Vagina (tissue), 2 donors: Measurements from ENCODE around the gene YEATS4. TPM values are rescaled to one million over a fixed set of nuclear protein-coding genes. Genes with fewer than 3 reads are reported as not detected.

ENCODE experiments used
- DNase-seq, 2 donors: peaks; one replicate each; pipeline ENCODE4 v3.0.0-alpha.2; 2017; ENCODE audit errors: extremely low spot score in 2 of 2
- H3K27ac ChIP-seq: fragments of 200-600 bp; sonication (generic); one replicate; pipeline ENCODE4 v1.5.1; 2019
- H3K27me3 ChIP-seq: fragments of 200-600 bp; sonication (generic); one replicate; pipeline ENCODE4 v1.5.1; 2019
- H3K36me3 ChIP-seq, 2 donors: fragments of 200-600 bp; sonication (generic); one replicate each; pipeline ENCODE4 v1.5.1; 2017 to 2019
- H3K4me1 ChIP-seq: fragments of 200-600 bp; sonication (generic); one replicate; pipeline ENCODE4 v1.5.1; 2019
- H3K4me3 ChIP-seq, 2 donors: fragments of 200-600 bp; sonication (generic); 1 replicate in 1 of 2; 2 replicates in 1 of 2; pipeline ENCODE4 v1.5.1; 2016 to 2019
- H3K9me3 ChIP-seq: fragments of 200-600 bp; sonication (generic); one replicate; pipeline ENCODE4 v1.5.1; 2019
- CTCF ChIP-seq, 3 experiments: fragments of 450-650 bp in 2 of 3; fragments of 200-600 bp in 1 of 3; sonication (generic) in 1 of 3; IDR thresholded peaks; one replicate each; pipeline ENCODE4 v1.5.1; 2017 to 2019; ENCODE audit warnings: antibody characterized with exemption in 3 of 3, mild to moderate bottlenecking in 2 of 3, moderate library complexity in 2 of 3
- POLR2A ChIP-seq, 2 donors: fragments of 450-650 bp; IDR thresholded peaks; one replicate each; pipeline ENCODE4 v1.6.1; 2017; ENCODE audit warnings: antibody characterized with exemption in 2 of 2, mild to moderate bottlenecking in 2 of 2, moderate library complexity in 2 of 2
- POLR2AphosphoS5 ChIP-seq, 2 donors: sonication (generic); formaldehyde crosslinking; IDR thresholded peaks; one replicate each; pipeline ENCODE4 v1.9.0; 2017; ENCODE audit warnings: antibody characterized with exemption in 2 of 2, mild to moderate bottlenecking in 2 of 2, low read depth in 1 of 2; ENCODE audit not compliant: insufficient read depth in 1 of 2
- intact Hi-C: fragments of 100-400 bp; cut with DNase I; formaldehyde crosslinking; loops from one replicate; pipeline ENCODE4 v1.15.1; 2023
- total RNA-seq: library from RNA; depleted of rRNA; stranded (reverse); fragments of >200 nt; gene quantifications from one replicate; pipeline ENCODE4 v1.2.3, GENCODE V29; 2016

Gene YEATS4
- total RNA-seq, 1 donor from 2014 or later: 6.1 TPM

DNA sequence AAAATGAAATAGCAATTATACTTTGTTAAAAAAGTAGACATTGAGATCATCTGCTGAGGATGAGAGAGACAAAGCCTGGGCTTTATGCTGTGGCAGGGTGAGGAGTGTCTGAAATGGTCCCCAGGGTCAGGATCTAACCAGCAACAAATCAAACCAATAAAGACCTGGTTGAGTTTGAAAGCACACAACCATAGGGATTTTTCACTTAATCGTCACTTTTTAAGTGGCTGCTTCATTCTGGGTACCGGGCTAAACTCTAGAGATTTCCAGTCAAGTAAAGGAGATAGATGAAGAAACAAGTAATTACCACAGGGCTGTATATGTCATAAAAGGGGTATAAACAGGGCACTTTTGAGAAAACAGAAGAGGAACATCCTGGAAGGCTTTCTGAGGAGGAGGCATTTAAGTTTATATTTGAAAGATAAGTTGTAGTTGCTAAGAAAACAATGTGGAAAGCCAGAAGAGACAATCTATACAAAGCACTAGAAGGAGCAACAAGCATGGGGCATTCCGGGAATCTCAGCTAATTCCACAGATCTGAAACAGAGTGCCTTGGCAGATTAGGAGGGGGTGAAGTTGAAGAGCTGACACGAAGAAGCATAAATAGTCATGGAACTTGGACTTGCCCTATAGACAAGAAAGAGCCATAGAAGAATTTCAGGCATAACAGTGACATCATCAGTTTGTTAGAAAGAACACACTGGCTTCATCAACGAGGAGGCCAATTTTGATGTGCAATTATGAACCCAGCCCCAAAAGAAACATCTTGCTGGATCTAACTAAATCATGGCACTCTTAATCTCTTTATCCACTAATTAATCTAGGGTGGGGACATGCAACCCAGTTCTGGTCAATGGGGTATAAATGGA is 63.7 kb downstream of the YEATS4 start:
- intact Hi-C loops: no loop called here
- DNase-seq: no peak
- Histone ChIP-seq H3K4me3 (no peak overlapping the region), H3K27ac (no peak overlapping the region), H3K9me3 (no peaks in the 10 kb centered on the region), H3K27me3 (no peaks in the 10 kb centered on the region), H3K36me3 (no peaks in the 10 kb centered on the region), H3K4me1 (no peaks in the 10 kb centered on the region)
- no peak for TF ChIP-seq CTCF (IDR thresholded peaks at IDR 0.05)
- no peak for TF ChIP-seq POLR2AphosphoS5 (IDR thresholded peaks at IDR 0.05; ENCODE audit: insufficient read depth in 1 of 2, low read depth in 1 of 2)
- TF ChIP-seq POLR2A (IDR thresholded peaks at IDR 0.05): no peak

DNA sequence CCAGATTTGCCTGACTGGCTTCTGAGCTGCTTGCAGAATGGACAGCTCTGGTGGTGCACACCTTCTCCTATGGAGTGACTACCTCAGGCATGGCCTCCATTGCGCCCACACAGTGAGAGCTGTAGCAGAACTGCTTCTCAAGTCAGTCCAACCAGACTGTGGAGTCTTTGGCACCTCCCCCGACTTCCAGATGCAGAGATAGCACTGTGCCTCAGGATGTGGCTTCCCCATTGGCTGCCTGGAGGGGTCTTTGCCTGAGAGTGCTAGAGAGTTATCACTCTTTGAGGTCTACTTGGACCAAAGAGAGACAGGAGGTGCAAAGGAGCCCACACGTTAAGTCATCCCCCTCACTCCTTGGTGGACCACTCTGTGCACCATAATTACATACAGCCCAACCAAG is 65.9 kb downstream of the YEATS4 start:
- H3K4me1 ChIP-seq: no peaks in the 10 kb centered on the region
- no peaks in the 10 kb centered on the region for H3K9me3 ChIP-seq
- H3K36me3 ChIP-seq: no peaks in the 10 kb centered on the region
- no peak for DNase-seq
- intact Hi-C loops: no loop called here
- TF ChIP-seq POLR2AphosphoS5 (IDR thresholded peaks at IDR 0.05; ENCODE audit: insufficient read depth in 1 of 2, low read depth in 1 of 2) (no peak), POLR2A (IDR thresholded peaks at IDR 0.05) (no peak), CTCF (IDR thresholded peaks at IDR 0.05) (no peak)
- H3K27me3 ChIP-seq: no peaks in the 10 kb centered on the region
- H3K27ac ChIP-seq: no peak overlapping the region
- H3K4me3 ChIP-seq: no peak overlapping the region

- Histone ChIP-seq H3K4me3 (no peak overlapping the region), H3K27ac (no peak overlapping the region), H3K9me3 (no peaks in the 10 kb centered on the region), H3K27me3 (no peaks in the 10 kb centered on the region), H3K4me1 (no peaks in the 10 kb centered on the region), H3K36me3 (no peaks in the 10 kb centered on the region)
- intact Hi-C loops: no loop called here
- TF ChIP-seq CTCF (IDR thresholded peaks at IDR 0.05): no peak
- no peak for TF ChIP-seq POLR2AphosphoS5 (IDR thresholded peaks at IDR 0.05; ENCODE audit: insufficient read depth in 1 of 2, low read depth in 1 of 2)
- no peak for TF ChIP-seq POLR2A (IDR thresholded peaks at IDR 0.05)
- DNase-seq: no peak
Observed at GRCh38 chr12:69428351-69429073, 69.0 kb downstream of the YEATS4 start.

DNA sequence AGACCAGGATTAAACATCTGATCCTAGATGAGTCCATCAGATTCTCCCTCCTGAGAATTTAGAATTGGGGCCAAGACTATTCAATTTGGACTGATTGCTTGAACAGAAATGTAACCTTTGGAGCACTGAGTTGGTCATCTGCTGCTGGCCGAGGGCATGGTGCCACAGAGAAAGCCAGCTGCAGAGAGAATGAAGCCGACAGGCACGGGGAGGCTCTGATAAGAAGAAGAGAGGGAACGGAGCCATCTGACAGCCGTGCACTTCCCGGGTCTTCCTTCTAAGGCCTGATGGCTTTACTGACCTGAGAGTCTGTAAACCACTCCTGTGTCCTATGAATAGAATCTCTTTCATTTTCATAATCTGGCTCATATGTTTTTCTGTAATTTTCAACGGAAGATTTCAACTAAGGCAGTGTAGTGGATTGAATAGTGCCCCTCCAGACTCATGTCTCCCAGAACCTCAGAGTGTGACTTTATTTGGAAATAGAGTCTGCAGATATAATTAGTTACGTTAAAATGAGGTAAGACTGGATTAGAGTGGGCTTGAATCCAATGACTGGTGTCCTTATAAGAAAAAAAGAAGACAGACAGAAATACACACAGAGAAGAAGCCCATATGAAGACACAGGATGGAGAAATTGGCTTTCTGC is 71.5 kb downstream of the YEATS4 start:
- intact Hi-C loops: no loop called here
- Histone ChIP-seq H3K27me3 (no peaks in the 10 kb centered on the region), H3K27ac (no peak overlapping the region), H3K36me3 (no peaks in the 10 kb centered on the region), H3K4me1 (no peaks in the 10 kb centered on the region), H3K9me3 (no peaks in the 10 kb centered on the region), H3K4me3 (no peak overlapping the region)
- TF ChIP-seq POLR2AphosphoS5 (IDR thresholded peaks at IDR 0.05; ENCODE audit: insufficient read depth in 1 of 2, low read depth in 1 of 2): no peak
- no peak for TF ChIP-seq CTCF (IDR thresholded peaks at IDR 0.05)
- no peak for TF ChIP-seq POLR2A (IDR thresholded peaks at IDR 0.05)
- DNase-seq: no peak
